Keratinocyte (primary cell): ENCODE measurements around the gene PCED1A. TPM values are rescaled to one million over a fixed set of nuclear protein-coding genes. Genes with fewer than 3 reads are reported as not detected.
"Not testable (repeated sequence)": the region's sequence is repeated elsewhere in the genome, so short reads cannot be mapped to it uniquely, and the experiment has no call there.

ENCODE experiments used
- DNase-seq: peaks from one replicate; pipeline ENCODE4 v3.0.0-alpha.2; 2011; ENCODE audit warnings: low read depth, missing footprints, low spot score
- FAIRE-seq: peaks from 2 replicates; lab custom pipeline; 2011; peaks lifted over from hg19 to GRCh38; lab: Jason Lieb, UNC
- H2AFZ ChIP-seq: 2 replicates; pipeline ENCODE4 v1.6.0; 2012; ENCODE audit warnings: low read length, control low read depth, inconsistent platforms; ENCODE audit not compliant: control insufficient read depth
- H3K27ac ChIP-seq: 2 replicates; pipeline ENCODE4 v1.5.1; 2011; ENCODE audit warnings: low read length; ENCODE audit not compliant: control insufficient read depth, insufficient read depth
- H3K27me3 ChIP-seq: 3 replicates; pipeline ENCODE4 v1.6.0; 2011; ENCODE audit warnings: low read length; ENCODE audit not compliant: control insufficient read depth, insufficient read depth; ENCODE audit errors: extremely low read depth
- H3K36me3 ChIP-seq, 2 experiments: 2 replicates in 1 of 2; 3 replicates in 1 of 2; pipeline ENCODE4 v1.5.1; 2011; ENCODE audit warnings: low read length in 2 of 2, mild to moderate bottlenecking in 1 of 2; ENCODE audit not compliant: control insufficient read depth in 2 of 2, insufficient read depth in 2 of 2; ENCODE audit errors: extremely low read depth in 1 of 2
- H3K4me1 ChIP-seq: 3 replicates; pipeline ENCODE4 v1.5.1; 2011; ENCODE audit warnings: low read length; ENCODE audit not compliant: control insufficient read depth, insufficient read depth; ENCODE audit errors: extremely low read depth
- H3K4me2 ChIP-seq: 3 replicates; pipeline ENCODE4 v1.6.0; 2011; ENCODE audit warnings: low read depth, low read length; ENCODE audit not compliant: control insufficient read depth, insufficient read depth; ENCODE audit errors: extremely low read depth
- H3K4me3 ChIP-seq, 3 experiments: fragments of 200-600 bp in 1 of 3; sonication (generic) in 1 of 3; 2 replicates in 2 of 3; 3 replicates in 1 of 3; pipeline ENCODE4 v1.5.1; 2011 to 2016; ENCODE audit warnings: low read length in 3 of 3, mild to moderate bottlenecking in 3 of 3, control low read depth in 2 of 3, inconsistent platforms in 1 of 3, low read depth in 1 of 3, mixed read lengths in 1 of 3, mixed run types in 1 of 3, moderate library complexity in 1 of 3; ENCODE audit not compliant: control insufficient read depth in 2 of 3, insufficient read depth in 2 of 3; ENCODE audit errors: extremely low read depth in 1 of 3
- H3K79me2 ChIP-seq: 2 replicates; pipeline ENCODE4 v1.6.0; 2012; ENCODE audit warnings: low read length; ENCODE audit not compliant: control insufficient read depth, insufficient read depth
- H3K9ac ChIP-seq: 3 replicates; pipeline ENCODE4 v1.6.0; 2011; ENCODE audit warnings: low read length; ENCODE audit not compliant: control insufficient read depth, insufficient read depth; ENCODE audit errors: extremely low read depth
- H3K9me1 ChIP-seq: 3 replicates; pipeline ENCODE4 v1.6.0; 2011; ENCODE audit warnings: low read length; ENCODE audit not compliant: control insufficient read depth, insufficient read depth; ENCODE audit errors: extremely low read depth
- H3K9me3 ChIP-seq: 2 replicates; pipeline ENCODE4 v1.5.1; 2012; ENCODE audit warnings: low read depth, low read length; ENCODE audit not compliant: control insufficient read depth
- H4K20me1 ChIP-seq: 3 replicates; pipeline ENCODE4 v1.6.0; 2011; ENCODE audit warnings: low read length; ENCODE audit not compliant: control insufficient read depth, insufficient read depth; ENCODE audit errors: extremely low read depth
- CTCF ChIP-seq, 3 experiments: IDR thresholded peaks in 1 of 3; conservative IDR thresholded peaks in 1 of 3; optimal IDR thresholded peaks in 1 of 3; 2 replicates in 2 of 3; 3 replicates in 1 of 3; pipeline versions ENCODE3 to v1.5.1; 2011; ENCODE audit warnings: low read length in 3 of 3, mild to moderate bottlenecking in 3 of 3, moderate library complexity in 2 of 3, control low read depth in 1 of 3, inconsistent platforms in 1 of 3; ENCODE audit not compliant: insufficient read depth in 2 of 3; ENCODE audit errors: extremely low read depth in 1 of 3
- EZH2 ChIP-seq: IDR thresholded peaks from one replicate; pipeline ENCODE4 v1.6.1; 2012; ENCODE audit warnings: inconsistent platforms, mild to moderate bottlenecking, low read length, moderate library complexity
- dilution Hi-C: fragments of 300-500 bp; cut with MboI; formaldehyde crosslinking; loops from one replicate; pipeline ENCODE4 v1.7.0; 2020; ENCODE audit warnings: low sequenced_read_pairs; ENCODE audit not compliant: extremely low pct_ligation_motif_present
- polyA plus RNA-seq, 5 experiments: library from polyadenylated mRNA; depleted of rRNA in 3 of 5; stranded (reverse) in 3 of 5; stranded (forward) in 1 of 5; unstranded in 1 of 5; fragments of >200 nt; gene quantifications; 1 replicate in 1 of 5; 2 replicates in 3 of 5; 3 replicates in 1 of 5; pipeline versions ENCODE4 v1.2.1 to v1.2.3, GENCODE V29; 2011 to 2012; ENCODE audit warnings: missing spikeins in 2 of 5, low read depth in 1 of 5, low replicate concordance in 1 of 5

Gene PCED1A
- polyA plus RNA-seq, 1 donor (not counting 4 experiments of a cell fraction or from before 2014, with no cell fraction given): 5.6 TPM

DNA sequence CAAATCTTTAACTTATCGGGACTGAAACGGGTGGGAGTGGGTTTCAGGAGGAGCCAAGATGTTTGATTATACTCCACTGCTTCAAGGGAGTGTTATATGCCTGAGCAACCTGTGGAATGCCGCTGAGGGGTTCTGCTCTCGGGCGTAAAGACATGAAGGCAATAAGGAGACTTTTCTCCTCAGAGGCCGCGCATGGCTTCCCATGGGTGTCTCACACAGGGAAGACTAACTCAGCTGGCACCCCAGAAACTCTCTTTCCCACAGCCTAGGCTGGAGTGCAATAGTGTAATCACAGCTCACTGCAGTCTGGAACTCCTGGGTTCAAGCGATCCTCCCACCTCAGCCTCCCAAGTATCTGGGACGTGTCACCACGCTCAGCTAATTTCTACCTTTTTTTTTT is 30.8 kb downstream of the PCED1A start:
- Histone ChIP-seq H3K4me1 (peaks cover 7% of the 10 kb centered on the region), H2AFZ (no peak overlapping the region), H3K9ac (no peak overlapping the region), H3K4me3 (no peak overlapping the region), H3K9me3 (peaks cover 2% of the 10 kb centered on the region), H3K79me2 (no peaks in the 10 kb centered on the region), H4K20me1 (no peaks in the 10 kb centered on the region), H3K9me1 (no peaks in the 10 kb centered on the region), H3K27ac (no peak overlapping the region), H3K4me2 (no peak overlapping the region), H3K27me3 (peaks cover 32% of the 10 kb centered on the region), H3K36me3 (no peaks in the 10 kb centered on the region)
- dilution Hi-C loops: no loop called here
- TF ChIP-seq EZH2 (no peak), CTCF (optimal IDR thresholded peaks at IDR 0.05 in 1 of 3, IDR thresholded peaks at IDR 0.05 in 1 of 3, conservative IDR thresholded peaks at IDR 0.05 in 1 of 3; ENCODE audit: extremely low read depth in 1 of 3, insufficient read depth in 2 of 3, low read length in 3 of 3) (no peak)
- FAIRE-seq (no peak), DNase-seq (no peak)

GRCh38 chr20:2807929-2808328 is 32.5 kb downstream of the PCED1A start:
- H3K9me3 ChIP-seq, H4K20me1 ChIP-seq, H2AFZ ChIP-seq, H3K36me3 ChIP-seq, FAIRE-seq, H3K4me1 ChIP-seq, DNase-seq, H3K9ac ChIP-seq, H3K27ac ChIP-seq, H3K9me1 ChIP-seq, H3K79me2 ChIP-seq, H3K4me3 ChIP-seq, H3K4me2 ChIP-seq, dilution Hi-C loops: not testable (repeated sequence)
- H3K27me3 ChIP-seq: peaks cover 50% of the 10 kb centered on the region

- DNase-seq: no peak
- Histone ChIP-seq H3K9ac (no peak overlapping the region), H4K20me1 (no peaks in the 10 kb centered on the region), H3K4me3 (no peak overlapping the region), H3K4me2 (no peak overlapping the region), H3K9me1 (no peaks in the 10 kb centered on the region), H2AFZ (no peak overlapping the region), H3K4me1 (no peaks in the 10 kb centered on the region), H3K36me3 (no peaks in the 10 kb centered on the region), H3K27me3 (peaks cover 58% of the 10 kb centered on the region), H3K79me2 (no peaks in the 10 kb centered on the region), H3K9me3 (peaks cover 1% of the 10 kb centered on the region), H3K27ac (no peak overlapping the region)
- TF ChIP-seq CTCF (optimal IDR thresholded peaks at IDR 0.05 in 1 of 3, IDR thresholded peaks at IDR 0.05 in 1 of 3, conservative IDR thresholded peaks at IDR 0.05 in 1 of 3; ENCODE audit: extremely low read depth in 1 of 3, insufficient read depth in 2 of 3, low read length in 3 of 3): no peak
- no peak for TF ChIP-seq EZH2
- no peak for FAIRE-seq
- dilution Hi-C loops: no loop called here
Observed at GRCh38 chr20:2807019-2807418, 33.4 kb downstream of the PCED1A start.
